PFSK-1 (cell line): ENCODE results near the gene GPR39.

ENCODE experiments used
- SIN3A ChIP-seq: IDR thresholded peaks from 2 replicates; pipeline ENCODE4 v1.6.1; 2012; ENCODE audit warnings: mild to moderate bottlenecking, low read length, moderate library complexity, borderline replicate concordance; ENCODE audit not compliant: insufficient read depth
- TAF1 ChIP-seq: IDR thresholded peaks from 2 replicates; pipeline ENCODE4 v1.6.1; 2012; ENCODE audit warnings: low read length, control low read depth, borderline replicate concordance; ENCODE audit not compliant: insufficient read depth

GRCh38 chr2:132391378-132391777, 25.2 kb upstream of the GPR39 start:
- TF ChIP-seq SIN3A = no peak
- no peak for TF ChIP-seq TAF1
